Measurements from ENCODE around the gene MT3.

Gene MT3

DNA sequence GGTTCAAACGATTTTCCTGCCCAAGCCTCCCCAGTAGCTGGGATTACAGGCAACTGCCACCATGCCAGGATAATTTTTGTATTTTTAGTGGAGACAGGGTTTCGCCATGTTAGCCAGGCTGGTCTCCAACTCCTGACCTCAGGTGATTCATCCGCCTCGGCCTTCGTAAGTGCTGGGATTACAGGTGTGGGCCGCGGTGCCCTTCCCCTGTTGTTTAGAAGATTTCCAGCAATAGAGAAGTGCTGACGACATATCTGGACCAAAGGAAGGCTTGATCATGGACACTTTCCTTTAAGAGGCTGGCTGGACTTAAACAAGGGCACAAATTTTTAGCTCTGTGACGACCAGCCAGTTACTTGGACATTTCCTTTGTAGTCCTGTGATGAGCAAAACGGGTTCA lies 41.9 kb downstream of the MT3 start:
- DNase-seq (ENCODE audit: low read depth in 2 of 2), result no peak

DNA sequence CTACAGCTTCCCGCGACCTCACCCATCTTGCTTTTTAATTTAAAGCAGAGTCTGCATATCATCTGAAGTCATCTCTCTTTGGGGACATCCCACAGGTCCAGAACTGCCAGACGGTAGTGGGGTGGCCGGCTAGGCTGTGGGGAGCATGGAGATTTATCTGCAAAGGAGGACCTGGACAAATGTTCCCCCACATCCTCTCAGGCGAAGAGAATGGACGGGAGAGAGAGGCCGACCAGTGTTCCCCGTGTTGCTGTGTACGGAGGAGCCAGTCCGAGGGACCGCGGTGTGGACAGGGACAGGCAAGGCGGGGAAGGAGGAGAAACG lies 42.5 kb downstream of the MT3 start:
- DNase-seq (ENCODE audit: low read depth in 2 of 2), result no peak

DNA sequence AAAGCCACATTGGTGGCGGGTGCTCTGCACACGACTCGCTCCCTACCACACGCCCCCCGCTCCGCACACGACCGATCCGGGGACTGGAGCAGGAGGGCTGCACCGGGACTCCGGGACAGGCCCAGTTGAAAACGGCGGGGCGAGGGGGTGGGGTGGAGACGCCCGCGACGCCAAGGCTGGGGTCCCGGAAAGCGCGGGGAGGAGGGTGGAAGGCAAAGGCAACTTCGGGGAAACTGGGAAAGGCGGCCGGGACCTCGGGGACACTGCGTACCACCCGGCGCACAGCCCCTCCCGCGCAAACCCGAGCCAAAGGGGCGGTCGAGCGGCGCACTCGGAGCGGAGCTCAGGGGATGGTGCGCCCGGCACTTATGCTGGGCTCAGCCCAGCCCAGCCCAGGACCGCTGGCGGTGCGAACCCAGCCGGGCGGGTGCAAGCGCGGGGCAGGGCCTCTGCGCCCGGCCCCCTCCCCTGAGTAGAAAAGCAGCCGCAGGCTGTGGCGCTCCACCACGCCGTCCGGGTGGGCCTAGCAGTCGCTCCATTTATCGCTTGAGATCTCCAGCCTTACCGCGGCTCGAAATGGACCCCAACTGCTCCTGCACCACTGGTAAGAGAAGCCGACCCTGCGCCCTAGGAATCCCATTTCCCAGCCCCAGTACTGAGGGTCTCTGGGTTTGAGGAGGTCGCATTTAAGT lies 43.0 kb downstream of the MT3 start, which contains the start of gene MT1M:
Gene MT1M, plus strand, starts transcription at position 504 of the 692 bp plus-strand sequence. Its CDS starts 73 bp downstream, at position 577.
- DNase-seq (ENCODE audit: low read depth in 2 of 2), result no peak

DNA sequence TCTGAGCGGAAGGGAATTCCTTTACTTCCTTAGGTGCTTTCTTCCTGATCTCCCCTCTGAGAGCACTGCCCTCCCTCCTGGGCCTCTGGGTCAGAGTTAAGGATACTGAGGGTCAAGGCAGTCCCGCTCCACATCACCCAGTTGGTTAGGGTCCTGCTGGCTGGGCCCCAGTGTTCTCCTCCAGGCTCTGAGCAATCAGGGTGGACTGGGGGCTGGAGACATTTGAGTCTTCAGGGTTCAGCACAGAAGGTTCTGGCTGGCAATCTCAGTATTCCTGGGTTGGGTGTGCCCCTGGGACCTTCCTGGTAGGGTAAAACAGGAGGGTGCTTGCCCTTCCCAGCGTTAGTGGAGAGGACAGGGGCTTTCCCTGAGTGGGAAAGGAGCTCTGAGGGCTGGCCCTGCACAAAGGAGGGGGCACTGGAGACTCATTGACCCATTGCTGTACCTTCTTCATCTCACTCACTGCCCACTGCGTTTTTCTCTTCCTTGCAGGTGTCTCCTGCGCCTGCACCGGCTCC lies 43.6 kb downstream of the MT3 start:
- DNase-seq (ENCODE audit: low read depth in 2 of 2), result no peak

DNA sequence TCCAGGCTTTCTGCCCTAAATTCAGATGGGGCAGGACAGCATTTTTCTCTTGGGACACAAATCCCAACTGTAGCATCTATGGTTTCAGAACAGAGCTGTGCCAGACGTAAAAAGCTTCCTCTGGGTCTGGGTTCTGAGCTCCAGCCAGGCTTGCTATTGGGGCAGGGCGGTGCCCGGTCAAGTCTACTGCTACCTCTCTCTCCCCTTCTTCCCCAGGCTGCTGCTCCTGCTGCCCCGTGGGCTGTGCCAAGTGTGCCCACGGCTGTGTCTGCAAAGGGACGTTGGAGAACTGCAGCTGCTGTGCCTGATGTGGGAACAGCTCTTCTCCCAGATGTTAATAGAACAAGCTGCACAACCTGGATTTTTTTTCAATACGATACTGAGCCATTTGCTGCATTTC lies 44.2 kb downstream of the MT3 start:
- DNase-seq (ENCODE audit: low read depth in 2 of 2), result no peak

DNA sequence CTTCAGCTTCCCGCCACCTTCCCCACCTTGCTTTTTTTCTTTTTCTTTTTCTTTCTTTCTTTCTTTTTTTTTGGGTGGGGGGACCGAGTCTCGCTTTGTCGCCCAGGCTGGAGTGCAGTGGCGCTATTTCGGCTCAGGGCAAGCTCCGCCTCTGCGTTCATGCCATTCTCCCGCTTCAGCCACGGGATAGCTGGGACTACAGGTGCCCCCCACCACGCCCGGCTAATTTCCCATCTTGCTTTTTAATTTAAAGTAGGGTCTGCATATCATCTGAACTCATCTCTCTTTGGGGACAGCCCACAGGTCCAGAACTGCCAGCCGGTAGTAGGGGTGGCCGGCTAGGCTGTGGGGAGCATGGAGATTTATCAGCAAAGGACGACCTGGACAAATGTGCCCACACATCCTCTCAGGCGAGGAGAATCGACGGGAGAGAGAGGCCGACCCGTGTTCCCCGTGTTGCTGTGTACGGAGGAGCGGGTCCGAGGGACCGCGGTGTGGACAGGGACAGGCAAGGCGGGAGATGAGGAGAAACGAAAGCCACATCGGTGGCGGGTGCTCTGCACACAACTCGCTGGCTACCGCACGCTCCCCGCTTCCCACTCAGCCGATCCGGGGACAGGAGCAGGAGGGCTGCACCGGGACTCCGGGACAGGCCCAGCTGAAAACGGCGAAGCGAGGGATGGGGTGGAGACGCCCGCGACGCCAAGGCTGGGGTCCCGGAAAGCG lies 45.5 kb downstream of the MT3 start:
- no peak for DNase-seq (ENCODE audit: low read depth in 2 of 2)

DNA sequence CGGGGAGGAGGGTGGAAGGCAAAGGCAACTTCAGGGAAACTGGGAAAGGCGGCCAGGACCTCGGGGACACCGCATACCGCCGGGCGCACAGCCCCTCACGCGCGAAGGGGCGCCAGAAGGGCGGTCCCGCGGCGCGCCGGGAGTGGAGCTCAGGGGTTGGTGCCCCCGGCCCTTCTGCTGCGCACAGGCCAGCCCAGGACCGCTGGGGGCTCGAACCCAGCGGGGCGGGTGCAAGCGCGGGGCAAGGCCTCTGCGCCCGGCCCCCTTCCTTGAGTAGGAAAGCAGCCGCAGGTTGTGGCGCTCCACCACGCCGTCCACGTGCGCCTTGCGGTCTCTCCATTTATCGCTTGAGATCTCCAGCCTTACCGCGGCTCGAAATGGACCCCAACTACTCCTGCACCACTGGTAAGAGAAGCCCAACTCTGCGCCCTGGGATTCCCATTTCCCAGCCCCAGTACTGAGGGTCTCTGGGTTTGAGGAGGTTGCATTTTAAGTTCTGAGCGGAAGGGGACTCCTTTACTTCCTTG lies 46.2 kb downstream of the MT3 start:
- no peak for DNase-seq (ENCODE audit: low read depth in 2 of 2)

DNA sequence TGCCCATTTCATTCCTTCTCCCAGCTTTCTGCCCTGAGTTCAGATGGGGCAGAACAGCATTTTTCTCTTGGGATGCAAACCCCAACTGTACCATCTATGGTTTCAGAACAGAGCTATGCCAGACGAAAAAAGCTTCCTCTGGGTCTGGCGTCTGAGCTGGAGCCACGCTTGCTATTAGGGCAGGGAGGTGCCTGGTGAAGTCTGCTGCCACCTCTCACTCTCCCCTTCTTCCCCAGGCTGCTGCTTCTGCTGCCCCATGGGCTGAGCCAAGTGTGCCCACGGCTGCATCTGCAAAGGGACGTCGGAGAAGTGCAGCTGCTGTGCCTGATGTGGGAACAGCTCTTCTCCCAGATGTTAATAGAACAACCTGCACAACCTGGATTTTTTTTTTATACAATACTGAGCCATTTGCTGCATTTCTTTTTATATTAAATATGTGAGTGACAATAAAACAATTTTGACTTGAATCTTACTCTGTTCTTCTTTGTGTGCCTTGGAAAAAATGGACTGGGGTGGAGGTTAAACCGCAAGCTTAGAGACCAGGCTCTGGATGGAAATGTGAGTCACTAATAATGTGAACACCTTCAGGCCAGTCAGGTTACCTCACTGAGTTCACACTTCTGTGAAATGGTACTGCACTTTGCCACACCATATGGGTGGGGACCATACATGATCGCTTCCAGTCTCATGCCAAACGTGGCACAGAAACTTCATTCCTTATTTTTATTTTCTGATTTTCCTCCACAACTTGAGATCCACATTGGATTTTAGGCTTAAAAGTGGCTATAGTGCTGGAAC lies 47.5 kb downstream of the MT3 start:
- DNase-seq (ENCODE audit: low read depth in 2 of 2), result no peak

DNA sequence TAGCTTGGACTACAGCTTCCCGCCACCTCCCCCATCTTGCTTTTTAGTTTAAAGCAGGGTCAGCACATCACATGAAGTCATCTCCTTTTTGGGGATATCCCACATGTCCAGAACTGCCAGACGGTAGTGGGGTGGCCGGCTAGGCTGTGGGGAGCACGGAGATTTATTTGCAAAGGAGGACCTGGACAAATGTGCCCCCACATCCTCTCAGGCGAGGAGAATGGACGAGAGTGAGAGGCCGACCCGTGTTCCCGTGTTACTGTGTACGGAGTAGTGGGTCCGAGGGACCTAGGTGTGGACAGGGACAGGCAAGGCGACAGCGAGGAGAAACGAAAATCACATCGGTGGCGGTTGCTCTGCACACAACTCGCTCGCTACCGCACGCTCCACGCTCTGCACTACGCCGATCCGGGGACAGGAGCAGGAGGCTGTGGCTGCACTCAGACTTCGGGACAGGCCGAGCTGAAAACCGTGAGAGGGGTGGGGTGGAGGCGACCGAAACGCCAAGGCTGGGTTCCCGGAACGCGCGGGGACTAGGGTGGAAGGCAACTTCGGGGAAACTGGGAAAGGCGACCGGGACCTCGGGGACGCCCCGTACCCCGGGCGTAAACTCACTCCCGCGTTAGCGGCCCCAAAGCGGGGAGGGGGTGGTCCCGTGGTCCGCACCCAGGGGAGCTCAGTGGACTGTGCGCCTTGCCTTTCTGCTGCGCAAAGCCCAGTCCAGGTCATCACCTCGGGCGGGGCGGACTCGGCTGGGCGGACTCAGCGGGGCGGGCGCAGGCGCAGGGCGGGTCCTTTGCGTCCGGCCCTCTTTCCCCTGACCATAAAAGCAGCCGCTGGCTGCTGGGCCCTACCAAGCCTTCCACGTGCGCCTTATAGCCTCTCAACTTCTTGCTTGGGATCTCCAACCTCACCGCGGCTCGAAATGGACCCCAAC lies 48.8 kb downstream of the MT3 start, which contains the start of gene MT1A:
Gene MT1A, plus strand, starts transcription at position 853 of the 937 bp plus-strand sequence. Its CDS starts 73 bp downstream, at position 926.
- DNase-seq (ENCODE audit: low read depth in 2 of 2), result no peak

DNA sequence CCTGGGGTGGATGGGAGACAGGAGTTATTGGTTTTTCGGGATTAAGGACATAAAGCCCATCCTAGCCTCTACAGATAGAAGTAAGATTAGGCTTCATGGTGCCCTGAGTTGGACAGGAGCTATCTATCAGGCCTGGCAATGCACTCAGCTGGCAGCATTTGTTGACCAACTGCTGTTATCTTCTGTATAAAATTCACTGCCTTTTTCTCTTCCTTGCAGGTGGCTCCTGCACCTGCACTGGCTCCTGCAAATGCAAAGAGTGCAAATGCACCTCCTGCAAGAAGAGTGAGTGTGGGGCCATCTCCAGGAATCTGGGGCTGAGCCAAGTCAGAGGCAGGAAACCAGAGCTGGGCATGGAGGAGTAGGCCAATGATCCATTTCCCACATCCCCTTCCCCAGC lies 49.7 kb downstream of the MT3 start:
- DNase-seq (ENCODE audit: low read depth in 2 of 2), result no peak

DNA sequence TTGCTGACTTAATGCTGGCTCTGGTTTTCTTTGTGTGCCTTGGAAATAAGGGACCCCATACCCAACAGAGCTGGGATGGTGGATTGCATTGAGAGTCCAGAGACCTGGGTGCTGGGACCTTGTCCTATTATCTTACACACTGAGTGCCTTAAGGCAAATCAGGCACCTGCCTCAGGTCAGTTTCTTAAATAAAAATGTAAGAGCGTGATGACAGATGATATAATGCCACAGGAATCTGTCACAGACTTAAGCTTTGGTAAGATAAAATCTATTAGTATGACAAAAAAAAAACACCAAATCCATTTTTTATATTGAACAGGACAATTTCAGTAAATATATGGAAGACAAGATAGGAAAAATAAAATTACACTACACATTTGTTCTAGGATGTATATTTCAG lies 50.7 kb downstream of the MT3 start:
- DNase-seq (ENCODE audit: low read depth in 2 of 2), result no peak
